ENCODE results near the gene BMF. TPM values are rescaled to one million over a fixed set of nuclear protein-coding genes. Genes with fewer than 3 reads are reported as not detected.

The BMF gene
- total RNA-seq, 4 donors from 2014 or later: 4.6 to 8.3 (median 6.3) TPM

DNA sequence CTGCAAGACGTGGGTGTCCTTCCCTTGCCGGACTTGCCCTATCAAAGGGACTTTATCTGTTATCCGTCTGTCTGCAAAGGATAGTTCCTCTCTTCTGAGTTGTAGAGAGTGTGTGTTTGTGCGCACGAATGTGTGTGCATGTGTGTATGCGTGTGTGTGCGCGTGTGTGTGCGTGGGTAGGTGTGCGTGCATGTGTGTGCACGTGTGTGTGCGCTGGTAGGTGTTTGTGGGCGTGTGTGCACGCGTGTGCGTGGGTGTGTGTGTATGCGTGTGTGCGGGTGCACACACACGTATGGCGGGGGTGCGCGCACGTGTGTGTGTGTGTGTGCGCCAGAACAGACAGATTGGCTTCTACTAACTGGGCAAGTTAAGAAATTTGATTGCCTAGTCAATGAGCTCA is 4.1 kb upstream of the BMF start:
- H3K27me3 ChIP-seq: no peaks in the 10 kb centered on the region
- H3K9me3 ChIP-seq: no peaks in the 10 kb centered on the region
- no peak for DNase-seq (ENCODE audit: extremely low spot score)
- TF ChIP-seq, protein P1, sequence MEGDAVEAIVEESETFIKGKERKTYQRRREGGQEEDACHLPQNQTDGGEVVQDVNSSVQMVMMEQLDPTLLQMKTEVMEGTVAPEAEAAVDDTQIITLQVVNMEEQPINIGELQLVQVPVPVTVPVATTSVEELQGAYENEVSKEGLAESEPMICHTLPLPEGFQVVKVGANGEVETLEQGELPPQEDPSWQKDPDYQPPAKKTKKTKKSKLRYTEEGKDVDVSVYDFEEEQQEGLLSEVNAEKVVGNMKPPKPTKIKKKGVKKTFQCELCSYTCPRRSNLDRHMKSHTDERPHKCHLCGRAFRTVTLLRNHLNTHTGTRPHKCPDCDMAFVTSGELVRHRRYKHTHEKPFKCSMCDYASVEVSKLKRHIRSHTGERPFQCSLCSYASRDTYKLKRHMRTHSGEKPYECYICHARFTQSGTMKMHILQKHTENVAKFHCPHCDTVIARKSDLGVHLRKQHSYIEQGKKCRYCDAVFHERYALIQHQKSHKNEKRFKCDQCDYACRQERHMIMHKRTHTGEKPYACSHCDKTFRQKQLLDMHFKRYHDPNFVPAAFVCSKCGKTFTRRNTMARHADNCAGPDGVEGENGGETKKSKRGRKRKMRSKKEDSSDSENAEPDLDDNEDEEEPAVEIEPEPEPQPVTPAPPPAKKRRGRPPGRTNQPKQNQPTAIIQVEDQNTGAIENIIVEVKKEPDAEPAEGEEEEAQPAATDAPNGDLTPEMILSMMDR (IDR thresholded peaks at IDR 0.05): no peak
- no peak for TF ChIP-seq POLR2AphosphoS5 (IDR thresholded peaks at IDR 0.05)
- no peak for TF ChIP-seq EP300 (IDR thresholded peaks at IDR 0.05)
- TF ChIP-seq POLR2A (IDR thresholded peaks at IDR 0.05; ENCODE audit: low read depth): no peak
- no peak overlapping the region for H3K27ac ChIP-seq (replicated peaks in 1 of 4)
- H3K36me3 ChIP-seq: no peaks in the 10 kb centered on the region
- intact Hi-C loops (cut with DNase I): no loop called here
- peaks cover 6 to 15% (median 13%) of the 10 kb centered on the region in 4 donors for H3K4me1 ChIP-seq
- WGBS: 87% methylated on average over 11 of the region's 24 CpGs
- no peak overlapping the region for H3K4me3 ChIP-seq

DNA sequence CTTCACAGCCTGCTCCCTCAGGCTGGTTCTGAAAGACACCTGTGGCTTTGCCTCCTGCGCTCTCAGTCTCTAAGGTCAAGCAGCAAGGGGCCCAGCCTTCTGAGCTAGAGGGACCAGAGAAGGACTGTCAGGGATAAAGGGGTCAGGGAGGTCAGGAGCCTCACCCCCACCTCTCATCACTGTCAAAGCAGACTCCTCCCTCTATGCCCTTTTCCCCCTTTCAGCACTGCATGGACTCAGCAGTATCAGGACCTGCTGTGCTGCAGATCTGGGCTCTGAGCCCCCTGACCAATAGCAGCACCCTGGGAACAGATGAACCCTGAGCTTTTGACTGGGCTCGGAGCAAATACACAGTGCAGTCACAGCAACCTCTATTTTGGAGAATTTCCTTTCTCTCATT is 3.2 kb upstream of the BMF start:
- Histone ChIP-seq H3K9me3 (no peaks in the 10 kb centered on the region), H3K27ac (replicated peaks in 1 of 4) (no peak overlapping the region), H3K36me3 (no peaks in the 10 kb centered on the region), H3K4me1 (peaks cover 13 to 24% (median 22%) of the 10 kb centered on the region in 4 donors), H3K27me3 (no peaks in the 10 kb centered on the region), H3K4me3 (no peak overlapping the region)
- no peak for DNase-seq (ENCODE audit: extremely low spot score)
- TF ChIP-seq, protein P1 (IDR thresholded peaks at IDR 0.05): no peak
- no peak for TF ChIP-seq EP300 (IDR thresholded peaks at IDR 0.05)
- no peak for TF ChIP-seq POLR2AphosphoS5 (IDR thresholded peaks at IDR 0.05)
- no peak for TF ChIP-seq POLR2A (IDR thresholded peaks at IDR 0.05; ENCODE audit: low read depth)
- intact Hi-C loops (cut with DNase I): no loop called here
- WGBS: 78% methylated on average over 2 of the region's 2 CpGs

DNA sequence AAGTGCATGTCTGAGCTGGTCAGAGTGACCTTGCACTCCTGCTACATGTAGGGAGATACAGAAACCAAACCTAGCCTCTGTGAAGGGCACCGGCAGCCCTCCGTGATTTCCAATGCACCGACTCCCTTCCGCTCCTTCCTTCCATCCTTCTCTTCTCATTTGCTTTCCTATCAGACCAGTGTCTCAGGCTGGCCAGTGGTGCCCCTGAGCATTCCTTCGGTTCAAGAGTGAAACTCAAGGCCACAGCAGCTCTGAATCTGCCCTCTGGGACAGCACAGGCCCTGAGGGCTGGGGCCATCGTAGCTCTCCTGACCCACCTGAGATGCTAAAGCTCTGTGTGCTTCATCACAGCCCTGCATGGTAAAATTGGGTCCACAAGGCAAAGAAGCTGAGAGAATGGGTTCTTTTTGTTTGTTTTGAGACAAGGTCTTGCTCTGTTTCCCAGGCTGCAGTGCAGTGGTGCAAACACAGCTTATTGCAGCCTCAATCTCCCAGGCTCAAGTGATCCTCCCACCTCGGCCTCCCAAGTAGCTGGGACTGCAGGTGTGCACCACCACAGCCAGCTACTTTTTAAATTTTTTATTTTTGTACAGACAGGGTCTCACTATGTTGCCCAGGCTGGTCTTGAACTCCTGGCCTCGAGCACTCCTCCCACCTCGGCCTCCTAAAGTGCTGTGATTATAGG is 2.3 kb upstream of the BMF start:
- DNase-seq (ENCODE audit: extremely low spot score): no peak
- 90% methylated on average over 9 of the region's 9 CpGs for WGBS
- Histone ChIP-seq H3K9me3 (no peaks in the 10 kb centered on the region), H3K27ac (replicated peaks in 1 of 4) (no peak overlapping the region), H3K36me3 (no peaks in the 10 kb centered on the region), H3K27me3 (no peaks in the 10 kb centered on the region), H3K4me3 (no peak overlapping the region), H3K4me1 (peaks cover 19 to 31% (median 31%) of the 10 kb centered on the region in 4 donors)
- TF ChIP-seq POLR2A (IDR thresholded peaks at IDR 0.05; ENCODE audit: low read depth) (no peak), EP300 (IDR thresholded peaks at IDR 0.05) (no peak), POLR2AphosphoS5 (IDR thresholded peaks at IDR 0.05) (no peak)
- TF ChIP-seq, protein P1 (IDR thresholded peaks at IDR 0.05): no peak
- intact Hi-C loops (cut with DNase I): no loop called here

DNA sequence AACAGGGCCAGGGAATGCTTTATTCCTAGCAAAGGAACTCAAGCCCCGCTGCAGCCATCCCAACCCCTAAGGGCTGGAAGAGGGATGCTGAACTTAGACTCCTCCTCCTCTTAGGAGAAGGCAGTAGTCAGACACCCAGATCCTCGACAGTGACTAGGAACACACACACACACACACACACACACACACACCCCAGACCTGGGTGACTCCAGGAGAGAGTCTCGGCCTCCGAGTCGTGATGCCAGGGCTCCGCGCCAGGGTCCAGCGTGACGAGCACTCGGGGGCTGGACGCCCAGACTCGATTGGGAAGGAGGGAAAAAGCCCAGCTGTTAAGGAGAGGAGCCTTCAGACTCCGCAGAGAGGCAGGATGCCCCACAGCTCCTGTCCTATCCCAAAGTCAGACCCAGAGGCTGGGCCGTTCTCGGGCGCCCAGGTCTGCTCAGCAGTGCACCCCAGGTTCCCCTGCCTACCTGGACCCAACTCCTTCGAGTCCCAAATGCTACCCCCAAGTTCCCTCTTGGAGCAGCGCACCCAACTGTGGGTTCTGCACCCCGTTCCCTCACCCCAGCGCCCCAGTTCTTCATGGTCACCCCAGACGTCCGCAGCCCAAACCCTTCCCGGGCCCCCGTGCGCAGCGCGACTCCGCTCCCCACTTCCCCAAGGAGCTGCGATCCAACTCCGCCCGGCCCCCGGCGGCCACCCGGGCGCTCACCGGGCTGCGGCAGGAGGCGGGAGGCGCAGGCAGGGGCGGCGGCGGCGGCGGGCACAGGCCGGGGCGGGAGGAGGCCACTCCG is 421 bp downstream of the BMF start:
- Histone ChIP-seq H3K36me3 (no peaks in the 10 kb centered on the region), H3K4me1 (peaks cover 47 to 59% (median 59%) of the 10 kb centered on the region in 4 donors), H3K27ac (replicated peaks in 1 of 4) (peak overlapping the region; percentile 87 to 94 (median 92)), H3K9me3 (no peaks in the 10 kb centered on the region), H3K27me3 (no peaks in the 10 kb centered on the region), H3K4me3 (peak overlapping the region; percentile 71 to 98 (median 84))
- TF ChIP-seq POLR2AphosphoS5 (IDR thresholded peaks at IDR 0.05) (peak in 1 of 2 donors; percentile 64), EP300 (IDR thresholded peaks at IDR 0.05) (no peak), POLR2A (IDR thresholded peaks at IDR 0.05; ENCODE audit: low read depth) (no peak)
- TF ChIP-seq, protein P1 (IDR thresholded peaks at IDR 0.05): no peak
- intact Hi-C loops (cut with DNase I): loop anchor here (5.0 kb wide), 1 partner anchor 54 kb away; the partner anchor contains the start of gene BUB1B
- 0% methylated on average over 14 of the region's 47 CpGs for WGBS
- DNase-seq (ENCODE audit: extremely low spot score): no peak
